Kidney epithelial cell (primary cell): ENCODE data around the gene PPP1CA. TPM values are rescaled to one million over a fixed set of nuclear protein-coding genes. Genes with fewer than 3 reads are reported as not detected.

Experiments used
- DNase-seq: peaks from one replicate; pipeline ENCODE4 v3.0.0-alpha.2; 2010; ENCODE audit warnings: low read depth
- H3K27me3 ChIP-seq: 2 replicates; pipeline ENCODE4 v1.6.0; 2011; ENCODE audit warnings: low read length; ENCODE audit not compliant: control insufficient read depth, insufficient read depth
- H3K36me3 ChIP-seq: 2 replicates; pipeline ENCODE4 v1.5.1; 2011; ENCODE audit warnings: low read length; ENCODE audit not compliant: control insufficient read depth, insufficient read depth
- H3K4me3 ChIP-seq: 2 replicates; pipeline ENCODE4 v1.5.1; 2011; ENCODE audit warnings: low read depth, mild to moderate bottlenecking, control low read depth, low read length
- total RNA-seq: library from RNA; depleted of rRNA; stranded (reverse); fragments of >200 nt; gene quantifications from 2 replicates; pipeline ENCODE4 v1.2.3, GENCODE V29; 2015
- TF ChIP-seq, protein P1 (sequence below): IDR thresholded peaks from 2 replicates; pipeline ENCODE4 v1.5.1; 2011; ENCODE audit warnings: mild to moderate bottlenecking, moderate library complexity, low read length, control low read depth, inconsistent platforms; ENCODE audit not compliant: insufficient read depth, poor library complexity, severe bottlenecking

PPP1CA gene
- total RNA-seq, 1 donor from 2014 or later, result 319 TPM

DNA sequence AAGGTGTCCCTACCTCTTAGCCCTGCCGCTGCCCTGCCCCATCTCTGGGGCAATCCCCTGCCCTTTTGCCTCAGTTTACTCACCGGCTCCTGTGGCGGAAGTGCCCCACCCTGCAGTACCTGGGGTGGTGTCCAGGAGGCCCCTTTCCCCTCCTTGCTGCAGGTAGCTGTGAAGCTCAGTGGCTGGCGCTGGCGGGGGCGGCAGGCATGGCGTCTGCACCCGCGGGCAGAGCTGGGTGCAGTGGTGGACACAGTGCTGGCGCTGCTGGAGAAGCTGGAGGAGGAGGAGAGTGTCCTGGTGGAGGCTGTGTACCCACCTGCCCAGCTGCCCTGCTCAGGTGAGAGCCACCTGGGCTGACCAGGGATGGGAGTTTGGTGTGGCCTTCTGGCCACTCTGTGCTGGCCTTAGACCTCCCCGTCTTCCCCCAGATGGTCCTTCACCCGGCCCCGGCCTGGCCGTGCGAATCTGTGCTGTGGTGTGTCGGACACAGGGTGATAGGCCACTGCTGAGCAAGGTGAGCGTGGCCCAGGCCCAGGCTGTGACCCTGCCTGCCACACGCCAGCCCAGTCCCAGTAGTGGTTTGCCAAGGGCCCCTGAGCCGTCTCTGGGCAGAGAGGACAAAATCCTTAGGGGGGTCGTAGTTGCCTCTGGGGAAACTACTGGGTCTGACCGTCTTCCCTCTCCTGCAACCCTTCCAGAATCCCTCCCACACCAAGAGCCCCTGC, 17.8 kb upstream of the PPP1CA start:
- H3K4me3 ChIP-seq, result no peak overlapping the region
- TF ChIP-seq, protein P1, sequence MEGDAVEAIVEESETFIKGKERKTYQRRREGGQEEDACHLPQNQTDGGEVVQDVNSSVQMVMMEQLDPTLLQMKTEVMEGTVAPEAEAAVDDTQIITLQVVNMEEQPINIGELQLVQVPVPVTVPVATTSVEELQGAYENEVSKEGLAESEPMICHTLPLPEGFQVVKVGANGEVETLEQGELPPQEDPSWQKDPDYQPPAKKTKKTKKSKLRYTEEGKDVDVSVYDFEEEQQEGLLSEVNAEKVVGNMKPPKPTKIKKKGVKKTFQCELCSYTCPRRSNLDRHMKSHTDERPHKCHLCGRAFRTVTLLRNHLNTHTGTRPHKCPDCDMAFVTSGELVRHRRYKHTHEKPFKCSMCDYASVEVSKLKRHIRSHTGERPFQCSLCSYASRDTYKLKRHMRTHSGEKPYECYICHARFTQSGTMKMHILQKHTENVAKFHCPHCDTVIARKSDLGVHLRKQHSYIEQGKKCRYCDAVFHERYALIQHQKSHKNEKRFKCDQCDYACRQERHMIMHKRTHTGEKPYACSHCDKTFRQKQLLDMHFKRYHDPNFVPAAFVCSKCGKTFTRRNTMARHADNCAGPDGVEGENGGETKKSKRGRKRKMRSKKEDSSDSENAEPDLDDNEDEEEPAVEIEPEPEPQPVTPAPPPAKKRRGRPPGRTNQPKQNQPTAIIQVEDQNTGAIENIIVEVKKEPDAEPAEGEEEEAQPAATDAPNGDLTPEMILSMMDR, result no peak
- H3K27me3 ChIP-seq, result peaks cover 13% of the 10 kb centered on the region
- no peaks in the 10 kb centered on the region for H3K36me3 ChIP-seq
- no peak for DNase-seq

DNA sequence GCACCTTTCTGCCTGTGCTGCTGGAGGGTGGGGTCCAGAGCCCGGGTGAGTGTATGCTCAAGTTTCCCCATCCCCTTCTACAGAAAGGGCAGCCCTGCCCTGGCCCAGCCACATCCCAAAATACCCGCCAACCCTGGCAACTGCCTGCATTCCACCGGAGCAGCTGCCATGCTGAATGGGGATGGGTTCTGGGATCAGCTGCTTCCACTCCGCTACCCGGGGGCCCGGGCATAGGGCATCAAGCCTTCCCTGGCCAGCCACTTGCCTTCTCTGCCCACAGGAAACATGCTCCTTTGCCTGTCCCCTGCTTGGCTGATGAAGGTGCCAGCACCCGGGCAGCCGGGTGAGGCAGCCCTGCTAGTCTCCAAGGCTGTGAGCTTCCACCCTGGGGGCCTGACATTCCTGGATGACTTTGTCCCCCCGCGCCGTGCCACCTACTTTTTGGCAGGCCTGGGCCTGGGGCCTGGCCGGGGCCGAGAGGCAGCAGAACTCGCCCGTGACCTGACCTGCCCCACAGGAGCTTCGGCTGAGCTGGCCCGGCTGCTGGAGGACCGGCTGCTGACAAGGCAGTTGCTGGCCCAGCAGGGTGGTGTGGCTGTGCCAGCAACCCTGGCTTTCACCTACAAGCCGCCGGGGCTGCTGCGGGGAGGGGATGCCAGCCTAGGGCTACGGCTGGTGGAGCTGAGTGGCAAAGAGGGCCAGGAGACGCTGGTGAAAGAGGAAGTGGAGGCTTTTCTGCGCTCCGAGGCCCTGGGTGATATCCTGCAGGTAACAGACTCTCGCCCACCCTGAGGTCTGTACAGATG, 17.0 kb upstream of the PPP1CA start:
- TF ChIP-seq, protein P1, result no peak
- Histone ChIP-seq H3K36me3 (no peaks in the 10 kb centered on the region), H3K27me3 (peaks cover 15% of the 10 kb centered on the region), H3K4me3 (no peak overlapping the region)
- no peak for DNase-seq

DNA sequence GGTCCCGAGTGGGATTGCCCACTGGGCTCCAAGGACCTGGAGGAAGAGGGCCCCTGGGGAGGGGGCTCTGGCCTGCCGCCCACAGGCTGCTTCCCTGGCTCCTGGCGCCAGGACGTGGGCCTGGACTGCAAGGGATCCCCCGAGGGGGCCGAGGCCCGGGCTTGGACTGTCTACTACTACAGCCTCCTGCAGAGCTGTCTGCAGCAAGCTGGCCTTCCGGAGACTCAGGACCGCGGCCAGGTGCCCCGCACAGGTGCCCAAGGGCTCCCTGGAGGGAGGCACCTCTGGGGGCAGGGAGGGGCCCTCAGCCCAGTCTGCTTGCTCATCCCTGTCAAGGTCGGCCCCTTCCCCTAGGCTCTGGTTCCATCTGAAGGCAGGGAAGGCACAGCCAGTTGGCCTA, 15.8 kb upstream of the PPP1CA start:
- TF ChIP-seq, protein P1, result no peak
- no peak for DNase-seq

DNA sequence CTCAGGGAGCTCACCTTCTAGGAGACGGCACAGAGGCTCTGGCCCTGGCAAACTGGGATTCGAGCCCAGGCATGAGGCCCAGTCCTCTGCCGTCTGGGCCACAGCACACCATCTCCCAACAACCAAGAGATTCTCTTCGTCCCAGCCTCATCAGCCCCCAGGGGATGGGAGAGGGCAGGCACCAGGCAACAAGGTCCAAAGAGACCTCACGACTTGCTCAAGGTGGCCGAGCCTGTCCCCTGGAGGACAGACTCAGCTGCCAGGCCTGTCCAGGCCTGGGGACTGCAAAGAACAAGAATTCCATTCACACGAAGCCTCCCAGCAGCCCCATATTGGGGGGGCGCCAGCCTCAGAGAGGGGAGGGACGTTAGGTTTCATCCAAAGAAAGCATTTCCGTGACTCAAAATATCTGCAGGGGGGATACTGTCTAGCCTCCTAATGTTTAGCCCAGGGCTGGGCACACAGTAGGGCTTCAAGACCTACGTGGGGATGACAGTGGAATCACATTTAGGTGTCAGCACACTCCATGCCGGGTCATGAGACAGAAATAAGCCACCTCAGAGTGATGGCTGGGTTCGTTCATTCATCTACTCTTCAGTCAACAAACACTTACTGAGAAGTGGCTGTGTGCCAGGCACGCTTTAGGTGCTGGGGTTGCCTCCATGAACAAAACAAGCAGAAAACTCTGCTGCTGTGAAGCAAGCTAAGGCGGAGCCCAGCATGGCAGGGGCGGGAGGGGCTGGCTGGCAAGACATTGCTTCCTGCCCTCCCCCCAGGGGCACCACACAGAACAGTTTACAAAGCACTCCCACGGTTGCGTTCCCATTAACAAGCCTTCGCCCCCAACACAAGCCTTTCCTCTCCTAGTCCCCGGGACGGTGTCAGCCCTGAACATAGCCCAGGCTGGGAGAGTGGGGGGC, 15.0 kb upstream of the PPP1CA start:
- TF ChIP-seq, protein P1, result no peak
- Histone ChIP-seq H3K36me3 (no peaks in the 10 kb centered on the region), H3K4me3 (no peak overlapping the region), H3K27me3 (peaks cover 23% of the 10 kb centered on the region)
- DNase-seq, result no peak

More for the DNA sequence above, 15.8 kb upstream of the PPP1CA start:
- H3K27me3 ChIP-seq, result peaks cover 22% of the 10 kb centered on the region
- H3K36me3 ChIP-seq, result no peaks in the 10 kb centered on the region
- no peak overlapping the region for H3K4me3 ChIP-seq

DNA sequence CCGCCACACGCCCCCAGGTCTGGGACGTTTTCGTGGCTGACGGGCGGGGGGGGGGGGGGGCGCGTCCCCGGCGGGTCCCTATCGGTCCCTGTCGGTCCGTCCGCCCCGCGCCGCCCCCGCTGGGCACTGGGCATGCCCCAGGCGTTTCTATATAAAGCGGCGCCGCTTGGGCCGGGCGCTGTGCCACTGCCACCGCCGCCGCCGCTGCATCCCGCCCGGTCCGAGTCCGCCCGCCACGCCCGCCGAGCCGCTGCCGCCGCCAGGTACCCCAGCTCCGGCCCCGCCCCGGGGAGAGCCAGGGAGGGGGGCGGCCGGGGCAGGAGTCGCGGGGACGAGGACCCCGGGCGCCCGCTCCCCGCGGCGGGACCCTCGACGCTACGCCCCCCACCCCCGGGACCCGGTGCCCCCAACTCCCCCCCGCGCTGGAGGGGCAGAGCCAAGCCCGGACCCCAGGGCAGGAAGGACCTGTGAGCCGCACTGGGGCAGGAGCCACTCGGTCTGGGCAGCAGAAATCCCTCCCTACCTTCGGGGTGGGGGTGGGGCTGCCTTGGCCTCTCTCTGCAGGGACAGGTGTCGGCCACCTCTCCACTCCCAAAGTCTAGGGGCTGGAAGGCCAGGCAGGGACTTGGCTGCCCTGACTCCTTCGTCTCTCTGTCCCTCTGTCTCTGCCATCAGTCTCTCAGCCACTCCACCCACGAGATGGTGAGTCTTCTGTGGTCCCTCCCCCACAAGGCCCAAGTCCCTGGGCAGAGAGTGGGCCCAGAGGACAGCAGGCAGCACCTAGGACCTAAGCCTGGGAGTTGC, 14.0 kb upstream of the PPP1CA start, which contains the start of gene CARNS1:
Gene CARNS1 (plus strand): TSS at position 178 of the 804 bp plus-strand sequence. CDS start 522 bp downstream, at position 700.
- H3K36me3 ChIP-seq, result no peaks in the 10 kb centered on the region
- H3K27me3 ChIP-seq, result peaks cover 26% of the 10 kb centered on the region
- TF ChIP-seq, protein P1, result no peak
- H3K4me3 ChIP-seq, result peak within 1 kb of the TSS; percentile 2
- no peak for DNase-seq
